ENCODE data around the gene DCDC2B. TPM values are rescaled to one million over a fixed set of nuclear protein-coding genes. Genes with fewer than 3 reads are reported as not detected.

Gene DCDC2B
- total and polyA plus RNA-seq, 2 of the 13 experiments (the other 11 are each of a cell fraction or from before 2014, with no cell fraction given): not detected

GRCh38 chr1:32255072-32256071 is 46.5 kb downstream of the DCDC2B start (continued):
- TF ChIP-seq ARID5B (CRISPR knock-in tag; IDR thresholded peaks at IDR 0.05): peak; percentile 76
- TF ChIP-seq, protein P1, sequence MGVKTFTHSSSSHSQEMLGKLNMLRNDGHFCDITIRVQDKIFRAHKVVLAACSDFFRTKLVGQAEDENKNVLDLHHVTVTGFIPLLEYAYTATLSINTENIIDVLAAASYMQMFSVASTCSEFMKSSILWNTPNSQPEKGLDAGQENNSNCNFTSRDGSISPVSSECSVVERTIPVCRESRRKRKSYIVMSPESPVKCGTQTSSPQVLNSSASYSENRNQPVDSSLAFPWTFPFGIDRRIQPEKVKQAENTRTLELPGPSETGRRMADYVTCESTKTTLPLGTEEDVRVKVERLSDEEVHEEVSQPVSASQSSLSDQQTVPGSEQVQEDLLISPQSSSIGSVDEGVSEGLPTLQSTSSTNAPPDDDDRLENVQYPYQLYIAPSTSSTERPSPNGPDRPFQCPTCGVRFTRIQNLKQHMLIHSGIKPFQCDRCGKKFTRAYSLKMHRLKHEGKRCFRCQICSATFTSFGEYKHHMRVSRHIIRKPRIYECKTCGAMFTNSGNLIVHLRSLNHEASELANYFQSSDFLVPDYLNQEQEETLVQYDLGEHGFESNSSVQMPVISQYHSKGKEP (CRISPR knock-in tag; IDR thresholded peaks at IDR 0.05): no peak
- TF ChIP-seq, protein P2, sequence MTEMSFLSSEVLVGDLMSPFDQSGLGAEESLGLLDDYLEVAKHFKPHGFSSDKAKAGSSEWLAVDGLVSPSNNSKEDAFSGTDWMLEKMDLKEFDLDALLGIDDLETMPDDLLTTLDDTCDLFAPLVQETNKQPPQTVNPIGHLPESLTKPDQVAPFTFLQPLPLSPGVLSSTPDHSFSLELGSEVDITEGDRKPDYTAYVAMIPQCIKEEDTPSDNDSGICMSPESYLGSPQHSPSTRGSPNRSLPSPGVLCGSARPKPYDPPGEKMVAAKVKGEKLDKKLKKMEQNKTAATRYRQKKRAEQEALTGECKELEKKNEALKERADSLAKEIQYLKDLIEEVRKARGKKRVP (CRISPR knock-in tag; IDR thresholded peaks at IDR 0.05): peak in 1 of 2 experiments; percentile 51; a peak in 1 of 4 replicates
- 0 out of 2 replicates have a peak, but pooled peaks have one; percentile 22 for TF ChIP-seq MEF2D (CRISPR knock-in tag; IDR thresholded peaks at IDR 0.05)
- no peak for TF ChIP-seq ZSCAN30 (CRISPR knock-in tag; IDR thresholded peaks at IDR 0.05)
- TF ChIP-seq PBX3 (CRISPR knock-in tag; IDR thresholded peaks at IDR 0.05; ENCODE audit: borderline replicate concordance): no peak
- TF ChIP-seq, protein P3, sequence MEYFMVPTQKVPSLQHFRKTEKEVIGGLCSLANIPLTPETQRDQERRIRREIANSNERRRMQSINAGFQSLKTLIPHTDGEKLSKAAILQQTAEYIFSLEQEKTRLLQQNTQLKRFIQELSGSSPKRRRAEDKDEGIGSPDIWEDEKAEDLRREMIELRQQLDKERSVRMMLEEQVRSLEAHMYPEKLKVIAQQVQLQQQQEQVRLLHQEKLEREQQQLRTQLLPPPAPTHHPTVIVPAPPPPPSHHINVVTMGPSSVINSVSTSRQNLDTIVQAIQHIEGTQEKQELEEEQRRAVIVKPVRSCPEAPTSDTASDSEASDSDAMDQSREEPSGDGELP (IDR thresholded peaks at IDR 0.05; ENCODE audit: borderline replicate concordance, low read depth): no peak
- TF ChIP-seq PRPF4 (IDR thresholded peaks at IDR 0.05; ENCODE audit: low read depth, low read length, poor library complexity, severe bottlenecking): no peak
- peak; percentile 79 for TF ChIP-seq YY1 (IDR thresholded peaks at IDR 0.05; ENCODE audit: insufficient read depth, insufficient replicate concordance, low read depth, low read length)
- peak; percentile 95 for TF ChIP-seq ZNF629 (CRISPR knock-in tag; conservative IDR thresholded peaks at IDR 0.05)
